SK-N-MC (cell line): ENCODE data around the gene TCEAL3.
"Not testable (repeated sequence)": the region's sequence is repeated elsewhere in the genome, so short reads cannot be mapped to it uniquely, and the experiment has no call there.

ENCODE experiments used
- DNase-seq: peaks from one replicate; pipeline ENCODE4 v3.0.0-alpha.2; 2011; ENCODE audit warnings: low read depth, low spot score
- H3K27ac ChIP-seq: fragments of 200-600 bp; sonication (generic); 2 replicates; pipeline ENCODE4 v1.5.1; 2016; ENCODE audit warnings: mixed run types
- H3K36me3 ChIP-seq: fragments of 200-600 bp; sonication (generic); 2 replicates; pipeline ENCODE4 v1.6.1; 2017; ENCODE audit warnings: antibody characterized with exemption, low read length, mixed read lengths; ENCODE audit not compliant: insufficient read depth
- H3K4me3 ChIP-seq: fragments of 200-600 bp; sonication (generic); 2 replicates; pipeline ENCODE4 v1.5.1; 2016
- H3K9ac ChIP-seq: fragments of 200-600 bp; sonication (generic); 2 replicates; pipeline ENCODE4 v1.8.0; 2017; ENCODE audit warnings: mixed run types, mixed read lengths; ENCODE audit not compliant: insufficient read length
- H3K9me3 ChIP-seq: fragments of 200-600 bp; sonication (generic); 2 replicates; pipeline ENCODE4 v1.6.1; 2017; ENCODE audit warnings: low read depth, mild to moderate bottlenecking, antibody characterized with exemption, low read length, moderate library complexity, mixed read lengths
- EZH2 ChIP-seq: fragments of 200-600 bp; sonication (generic); IDR thresholded peaks from one replicate; pipeline ENCODE4 v1.6.1; 2017; ENCODE audit warnings: antibody characterized with exemption
- FOXP2 ChIP-seq: optimal IDR thresholded peaks from 2 replicates; pipeline ENCODE3; 2011; ENCODE audit warnings: mild to moderate bottlenecking, moderate library complexity; ENCODE audit not compliant: insufficient read depth; ENCODE audit errors: extremely low read length, control extremely low read depth
- POLR2AphosphoS5 ChIP-seq: IDR thresholded peaks from 2 replicates; pipeline ENCODE4 v1.6.1; 2012; ENCODE audit warnings: mild to moderate bottlenecking, low read depth, low read length, borderline replicate concordance

Gene TCEAL3

GRCh38 chrX:103585411-103586313 is 22.1 kb upstream of the TCEAL3 start, which contains the start of gene TCEAL4:
TSS of gene TCEAL4 (plus strand) at chrX:103585515. CDS start at chrX:103586676, 1,161 bp downstream.
- DNase-seq, result no peak
- H3K9ac ChIP-seq, result peak within 1 kb of the TSS; percentile 60
- H3K36me3 ChIP-seq, result no peaks in the 10 kb centered on the region
- TF ChIP-seq POLR2AphosphoS5, result peak; percentile 54; the same call in 1 of the 2 replicates
- TF ChIP-seq FOXP2, result no peak
- peak within 1 kb of the TSS; percentile 80 for H3K4me3 ChIP-seq
- no peak within 1 kb of the TSS for H3K27ac ChIP-seq
- no peaks in the 10 kb centered on the region for H3K9me3 ChIP-seq

GRCh38 chrX:103586314-103586646 is 21.5 kb upstream of the TCEAL3 start:
- no peaks in the 10 kb centered on the region for H3K36me3 ChIP-seq
- no peak overlapping the region for H3K27ac ChIP-seq
- DNase-seq, result no peak
- no peaks in the 10 kb centered on the region for H3K9me3 ChIP-seq
- no peak overlapping the region for H3K9ac ChIP-seq
- H3K4me3 ChIP-seq, result peak overlapping the region; percentile 80
- TF ChIP-seq EZH2 (no peak), FOXP2 (no peak), POLR2AphosphoS5 (no peak)

- H3K36me3 ChIP-seq, result no peaks in the 10 kb centered on the region
- no peaks in the 10 kb centered on the region for H3K9me3 ChIP-seq
- TF ChIP-seq POLR2AphosphoS5 (no peak), FOXP2 (no peak), EZH2 (no peak)
- peak overlapping the region; percentile 80; the same call in 1 of the 2 replicates for H3K4me3 ChIP-seq
- no peak overlapping the region for H3K9ac ChIP-seq
- DNase-seq, result no peak
- no peak overlapping the region for H3K27ac ChIP-seq
Measured at GRCh38 chrX:103586659-103587058, 21.1 kb upstream of the TCEAL3 start.

GRCh38 chrX:103592295-103592694 is 15.5 kb upstream of the TCEAL3 start:
- not testable (repeated sequence) for H3K9ac ChIP-seq, DNase-seq, H3K27ac ChIP-seq, H3K4me3 ChIP-seq, H3K9me3 ChIP-seq, H3K36me3 ChIP-seq

- H3K9ac ChIP-seq, H3K4me3 ChIP-seq, H3K27ac ChIP-seq, H3K36me3 ChIP-seq, H3K9me3 ChIP-seq, DNase-seq: not testable (repeated sequence)
Measured at GRCh38 chrX:103595202-103595601, 12.6 kb upstream of the TCEAL3 start.

- TF ChIP-seq EZH2 (no peak), POLR2AphosphoS5 (no peak), FOXP2 (no peak)
- H3K27ac ChIP-seq, result no peak overlapping the region
- H3K9me3 ChIP-seq, result no peaks in the 10 kb centered on the region
- no peak for DNase-seq
- peak overlapping the region; percentile 56; the same call in 1 of the 2 replicates for H3K4me3 ChIP-seq
- H3K36me3 ChIP-seq, result no peaks in the 10 kb centered on the region
- H3K9ac ChIP-seq, result no peak overlapping the region
Measured at GRCh38 chrX:103608306-103608963, 672 bp downstream of the TCEAL3 start.

- Histone ChIP-seq H3K27ac (no peak overlapping the region), H3K9ac (no peak overlapping the region), H3K4me3 (no peak overlapping the region), H3K9me3 (no peaks in the 10 kb centered on the region), H3K36me3 (no peaks in the 10 kb centered on the region)
- TF ChIP-seq EZH2, result no peak
- no peak for TF ChIP-seq FOXP2
- no peak for TF ChIP-seq POLR2AphosphoS5
- no peak for DNase-seq
Measured at GRCh38 chrX:103610282-103610681, 2.5 kb downstream of the TCEAL3 start.

GRCh38 chrX:103613362-103613890 is 5.7 kb downstream of the TCEAL3 start:
- Histone ChIP-seq H3K36me3 (no peaks in the 10 kb centered on the region), H3K9ac (no peak overlapping the region), H3K27ac (no peak overlapping the region), H3K4me3 (no peak overlapping the region), H3K9me3 (no peaks in the 10 kb centered on the region)
- TF ChIP-seq POLR2AphosphoS5 (no peak), EZH2 (no peak), FOXP2 (no peak)
- no peak for DNase-seq
